Activated CD8-positive, alpha-beta memory T cell treated with anti-CD3 and anti-CD28 coated beads, Interleukin-2, amount 50 U/mL, for 1 hour (primary cell): ENCODE measurements around the gene TNFSF15.

Source experiments
- DNase-seq: peaks from one replicate; pipeline ENCODE4 v3.0.0-alpha.2; 2020; ENCODE audit errors: extremely low read depth

Gene TNFSF15

GRCh38 chr9:114789006-114789405, 16.8 kb downstream of the TNFSF15 start:
- DNase-seq, result no peak

GRCh38 chr9:114787781-114788498, 17.9 kb downstream of the TNFSF15 start:
- no peak for DNase-seq

GRCh38 chr9:114787214-114787613, 18.6 kb downstream of the TNFSF15 start:
- no peak for DNase-seq

- no peak for DNase-seq
Observed at GRCh38 chr9:114785866-114786650, 19.8 kb downstream of the TNFSF15 start.

GRCh38 chr9:114784721-114785279, 21.0 kb downstream of the TNFSF15 start:
- DNase-seq, result no peak

GRCh38 chr9:114782586-114782985, 23.3 kb downstream of the TNFSF15 start:
- no peak for DNase-seq

GRCh38 chr9:114779352-114779845, 26.4 kb downstream of the TNFSF15 start:
- DNase-seq, result no peak

- DNase-seq, result peak; percentile 8
Observed at GRCh38 chr9:114777821-114778609, 27.8 kb downstream of the TNFSF15 start.

- DNase-seq, result no peak
Observed at GRCh38 chr9:114776683-114777399, 29.0 kb downstream of the TNFSF15 start.

- no peak for DNase-seq
Observed at GRCh38 chr9:114775981-114776380, 29.9 kb downstream of the TNFSF15 start.

- DNase-seq, result no peak
Observed at GRCh38 chr9:114775121-114775520, 30.7 kb downstream of the TNFSF15 start.

- no peak for DNase-seq
Observed at GRCh38 chr9:114774524-114774923, 31.3 kb downstream of the TNFSF15 start.

GRCh38 chr9:114771889-114772288, 34.0 kb downstream of the TNFSF15 start:
- DNase-seq, result no peak

GRCh38 chr9:114770991-114771390, 34.8 kb downstream of the TNFSF15 start:
- no peak for DNase-seq

- no peak for DNase-seq
Observed at GRCh38 chr9:114769624-114770023, 36.2 kb downstream of the TNFSF15 start.

- no peak for DNase-seq
Observed at GRCh38 chr9:114763220-114763619, 42.6 kb downstream of the TNFSF15 start.

- no peak for DNase-seq
Observed at GRCh38 chr9:114761523-114761922, 44.3 kb downstream of the TNFSF15 start.

GRCh38 chr9:114759512-114760341, 46.1 kb downstream of the TNFSF15 start:
- DNase-seq, result no peak

GRCh38 chr9:114757984-114758383, 47.9 kb downstream of the TNFSF15 start:
- no peak for DNase-seq

GRCh38 chr9:114757395-114757794, 48.4 kb downstream of the TNFSF15 start:
- no peak for DNase-seq
